Epithelial cell of proximal tubule (primary cell): ENCODE data around the gene HYLS1. TPM values are rescaled to one million over a fixed set of nuclear protein-coding genes. Genes with fewer than 3 reads are reported as not detected.

Experiments
- DNase-seq: peaks from one replicate; pipeline ENCODE4 v3.0.0-alpha.2; 2011; ENCODE audit warnings: low read depth
- H3K4me3 ChIP-seq: 2 replicates; pipeline ENCODE4 v1.5.1; 2011; ENCODE audit warnings: low read depth, mild to moderate bottlenecking, low read length
- total RNA-seq: library from RNA; depleted of rRNA; stranded (reverse); fragments of >200 nt; gene quantifications from 2 replicates; pipeline ENCODE4 v1.2.3, GENCODE V29; 2015
- TF ChIP-seq, protein P1 (sequence below): conservative IDR thresholded peaks from 2 replicates; pipeline ENCODE4 v1.5.1; 2012; ENCODE audit warnings: low read depth, mild to moderate bottlenecking, low read length

HYLS1 gene
- total RNA-seq, 1 donor from 2014 or later: 9.3 TPM

- TF ChIP-seq, protein P1, sequence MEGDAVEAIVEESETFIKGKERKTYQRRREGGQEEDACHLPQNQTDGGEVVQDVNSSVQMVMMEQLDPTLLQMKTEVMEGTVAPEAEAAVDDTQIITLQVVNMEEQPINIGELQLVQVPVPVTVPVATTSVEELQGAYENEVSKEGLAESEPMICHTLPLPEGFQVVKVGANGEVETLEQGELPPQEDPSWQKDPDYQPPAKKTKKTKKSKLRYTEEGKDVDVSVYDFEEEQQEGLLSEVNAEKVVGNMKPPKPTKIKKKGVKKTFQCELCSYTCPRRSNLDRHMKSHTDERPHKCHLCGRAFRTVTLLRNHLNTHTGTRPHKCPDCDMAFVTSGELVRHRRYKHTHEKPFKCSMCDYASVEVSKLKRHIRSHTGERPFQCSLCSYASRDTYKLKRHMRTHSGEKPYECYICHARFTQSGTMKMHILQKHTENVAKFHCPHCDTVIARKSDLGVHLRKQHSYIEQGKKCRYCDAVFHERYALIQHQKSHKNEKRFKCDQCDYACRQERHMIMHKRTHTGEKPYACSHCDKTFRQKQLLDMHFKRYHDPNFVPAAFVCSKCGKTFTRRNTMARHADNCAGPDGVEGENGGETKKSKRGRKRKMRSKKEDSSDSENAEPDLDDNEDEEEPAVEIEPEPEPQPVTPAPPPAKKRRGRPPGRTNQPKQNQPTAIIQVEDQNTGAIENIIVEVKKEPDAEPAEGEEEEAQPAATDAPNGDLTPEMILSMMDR: no peak
- H3K4me3 ChIP-seq: no peak overlapping the region
- no peak for DNase-seq
Observed at GRCh38 chr11:125872138-125872491, 15.4 kb upstream of the HYLS1 start.

DNA sequence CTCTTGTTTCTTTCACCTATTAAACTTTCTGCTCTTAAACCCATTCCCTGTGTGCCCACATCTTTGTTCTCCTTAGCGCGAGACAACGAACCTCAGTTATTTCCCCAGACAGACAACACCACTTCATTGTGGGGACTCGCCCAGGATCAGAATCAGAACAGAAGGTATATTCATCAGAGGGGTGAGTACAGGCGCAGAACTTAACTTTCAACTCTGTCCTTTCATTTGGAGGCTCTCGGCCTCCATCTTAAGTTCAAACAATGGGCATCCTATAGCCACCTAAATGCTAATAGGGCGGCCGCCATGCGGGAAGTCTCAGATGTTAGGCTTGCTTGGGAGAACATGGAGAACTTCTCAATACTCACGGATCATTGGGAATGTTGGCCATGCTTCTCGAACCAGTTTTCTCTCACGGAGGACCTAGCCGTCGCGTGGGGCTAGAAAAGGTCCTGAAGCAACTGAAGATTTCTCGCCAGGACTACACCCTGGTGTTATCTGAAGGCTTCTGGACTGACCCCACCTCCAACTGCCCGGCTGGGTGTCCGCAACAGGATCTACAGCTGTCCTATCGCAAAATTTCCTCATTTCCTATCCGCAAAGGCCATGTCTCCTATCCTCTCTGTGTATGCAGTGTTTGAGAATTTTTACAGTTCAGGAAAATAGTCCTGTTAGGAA lies 13.4 kb upstream of the HYLS1 start:
- no peak overlapping the region for H3K4me3 ChIP-seq
- TF ChIP-seq, protein P1: no peak
- DNase-seq: no peak

- no peak overlapping the region for H3K4me3 ChIP-seq
- TF ChIP-seq, protein P1: peak; percentile 86
- peak; percentile 13 for DNase-seq
Observed at GRCh38 chr11:125874556-125875124, 12.8 kb upstream of the HYLS1 start.

GRCh38 chr11:125881291-125881690 lies 6.2 kb upstream of the HYLS1 start:
- no peak overlapping the region for H3K4me3 ChIP-seq
- TF ChIP-seq, protein P1: no peak
- DNase-seq: no peak

DNA sequence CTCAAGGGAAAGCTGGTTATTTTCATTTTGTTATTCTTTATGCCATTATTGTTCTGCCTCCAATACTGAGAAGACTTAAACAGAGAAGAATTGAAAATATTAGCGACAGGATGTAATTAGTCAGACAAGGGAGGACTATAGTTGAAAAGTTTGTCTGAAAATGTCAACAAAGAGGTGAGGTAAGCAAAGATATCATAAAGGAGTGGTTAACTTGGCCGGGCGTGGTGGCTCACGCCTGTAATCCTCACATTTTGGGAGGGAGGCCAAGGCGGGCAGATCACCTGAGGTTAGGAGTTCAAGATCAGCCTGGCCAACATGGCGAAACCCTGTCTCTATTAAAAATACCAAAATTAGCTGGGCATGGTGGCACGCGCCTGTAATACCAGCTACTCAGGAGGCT lies 4.1 kb upstream of the HYLS1 start:
- DNase-seq: no peak
- H3K4me3 ChIP-seq: no peak overlapping the region
- TF ChIP-seq, protein P1: no peak

DNA sequence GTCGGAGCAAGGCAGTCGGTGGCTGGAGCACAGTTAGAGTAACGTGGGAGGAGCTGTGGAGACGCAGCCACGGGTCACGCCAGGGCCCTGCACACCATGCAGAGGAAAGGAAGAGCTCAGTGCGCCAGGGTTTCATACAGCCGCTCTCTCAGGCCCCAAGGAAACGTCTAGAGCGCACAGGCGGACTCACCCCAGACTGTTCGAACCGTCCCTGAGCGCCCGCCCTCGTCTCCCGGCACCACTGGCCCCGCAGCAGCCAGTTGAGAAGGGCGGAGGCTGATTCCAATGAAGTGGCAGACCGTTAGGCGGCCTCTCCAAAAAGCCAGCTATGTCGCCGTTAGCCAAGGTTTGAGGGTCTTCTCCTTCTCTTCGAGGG lies 483 bp upstream of the HYLS1 start:
- peak overlapping the region; percentile 82 for H3K4me3 ChIP-seq
- no peak for DNase-seq
- TF ChIP-seq, protein P1: no peak
